Endometrial microvascular endothelial cells (primary cell): ENCODE measurements around the gene VNN1. TPM values are rescaled to one million over a fixed set of nuclear protein-coding genes. Genes with fewer than 3 reads are reported as not detected.

Source experiments
- in situ Hi-C: cut with HindIII; loops from 2 replicates; pipeline ENCODE4 v1.10.0; 2017; ENCODE audit warnings: low sequenced_read_pairs, low pct_unique_long_range_greater_than_20kb; ENCODE audit errors: inconsistent ontology term
- total RNA-seq: library from RNA; depleted of rRNA; stranded (reverse); fragments of >200 nt; gene quantifications from one replicate; pipeline ENCODE4 v1.2.3, GENCODE V29; 2015; ENCODE audit errors: inconsistent ontology term

The VNN1 gene, protein sequence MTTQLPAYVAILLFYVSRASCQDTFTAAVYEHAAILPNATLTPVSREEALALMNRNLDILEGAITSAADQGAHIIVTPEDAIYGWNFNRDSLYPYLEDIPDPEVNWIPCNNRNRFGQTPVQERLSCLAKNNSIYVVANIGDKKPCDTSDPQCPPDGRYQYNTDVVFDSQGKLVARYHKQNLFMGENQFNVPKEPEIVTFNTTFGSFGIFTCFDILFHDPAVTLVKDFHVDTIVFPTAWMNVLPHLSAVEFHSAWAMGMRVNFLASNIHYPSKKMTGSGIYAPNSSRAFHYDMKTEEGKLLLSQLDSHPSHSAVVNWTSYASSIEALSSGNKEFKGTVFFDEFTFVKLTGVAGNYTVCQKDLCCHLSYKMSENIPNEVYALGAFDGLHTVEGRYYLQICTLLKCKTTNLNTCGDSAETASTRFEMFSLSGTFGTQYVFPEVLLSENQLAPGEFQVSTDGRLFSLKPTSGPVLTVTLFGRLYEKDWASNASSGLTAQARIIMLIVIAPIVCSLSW
- total RNA-seq = 0.09 TPM

DNA sequence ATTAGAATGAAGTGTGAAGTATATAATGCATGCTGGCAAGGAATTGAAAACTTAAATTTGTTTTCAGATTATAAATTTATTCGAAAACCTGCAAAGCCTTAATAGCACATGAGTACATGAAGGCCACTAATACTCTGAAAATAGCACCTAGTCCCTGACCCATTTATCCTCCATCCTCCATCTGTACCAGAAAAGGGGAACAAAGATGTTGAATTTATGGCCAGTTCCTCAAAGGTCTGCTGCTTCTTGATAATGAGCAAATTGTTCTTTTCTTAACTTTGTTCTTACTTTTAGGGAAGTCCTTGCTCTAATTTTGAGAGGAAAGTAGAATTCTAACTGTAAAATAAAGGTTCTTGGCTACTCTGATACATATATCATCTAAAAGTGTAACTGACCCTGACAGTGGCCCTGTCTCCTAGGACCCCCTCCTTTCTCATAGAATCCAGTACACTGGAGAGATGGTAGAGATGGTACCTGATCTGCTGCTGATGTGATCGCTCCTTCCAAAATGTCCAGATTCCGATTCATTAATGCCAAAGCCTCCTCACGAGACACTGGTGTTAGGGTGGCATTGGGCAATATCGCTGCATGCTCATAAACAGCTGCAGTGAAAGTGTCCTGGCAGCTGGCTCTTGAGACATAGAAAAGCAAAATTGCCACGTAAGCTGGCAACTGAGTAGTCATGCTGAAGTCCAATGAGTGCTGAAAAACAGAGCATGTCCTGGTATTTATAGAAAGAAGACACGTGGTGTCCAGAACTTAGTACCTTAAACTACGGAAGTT lies at the start of gene VNN1:
TSS of gene VNN1 (minus strand) at position 704 of the 783 bp plus-strand sequence. CDS start at position 684, 20 bp downstream.
- in situ Hi-C loops = no loop called here

DNA sequence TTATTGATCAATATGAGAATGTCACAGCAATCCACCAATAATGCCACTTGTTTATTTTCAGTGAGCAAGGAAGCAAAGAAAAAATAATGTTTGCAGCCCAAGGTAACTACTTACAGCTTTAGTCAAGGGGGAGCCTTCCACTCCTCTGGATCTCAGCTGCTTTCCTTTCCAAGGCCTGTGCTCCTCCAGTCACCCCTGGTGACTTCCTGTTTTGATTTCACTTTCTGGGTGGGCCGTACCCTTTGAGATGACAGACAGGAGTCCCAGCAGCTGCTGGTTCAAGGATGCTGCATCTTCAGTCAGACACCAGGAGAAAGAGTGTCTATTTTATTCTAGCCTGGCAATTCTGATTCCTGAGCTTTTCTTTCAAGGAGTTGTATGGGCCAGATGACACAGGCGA lies 49.4 kb upstream of the VNN1 start:
- in situ Hi-C loops = no loop called here

DNA sequence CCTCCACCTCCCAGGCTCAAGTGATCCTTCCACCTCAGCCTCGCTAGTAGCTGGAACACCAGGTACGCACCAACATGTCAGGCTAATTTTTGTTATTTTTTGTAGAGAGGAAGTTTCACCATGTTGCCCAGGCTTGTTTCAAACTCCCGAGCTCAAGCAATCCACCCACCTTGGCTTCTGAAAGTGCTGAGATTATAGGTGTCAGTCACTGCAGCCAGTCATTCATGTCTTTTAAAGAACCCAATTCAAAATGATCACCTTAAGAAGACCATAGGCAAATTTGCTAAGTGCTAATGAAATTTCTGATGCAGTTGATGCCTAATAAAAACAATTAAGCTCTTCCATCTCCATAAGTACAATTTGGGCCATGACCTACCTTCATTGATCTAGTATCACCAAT lies 46.4 kb upstream of the VNN1 start:
- in situ Hi-C loops = no loop called here

DNA sequence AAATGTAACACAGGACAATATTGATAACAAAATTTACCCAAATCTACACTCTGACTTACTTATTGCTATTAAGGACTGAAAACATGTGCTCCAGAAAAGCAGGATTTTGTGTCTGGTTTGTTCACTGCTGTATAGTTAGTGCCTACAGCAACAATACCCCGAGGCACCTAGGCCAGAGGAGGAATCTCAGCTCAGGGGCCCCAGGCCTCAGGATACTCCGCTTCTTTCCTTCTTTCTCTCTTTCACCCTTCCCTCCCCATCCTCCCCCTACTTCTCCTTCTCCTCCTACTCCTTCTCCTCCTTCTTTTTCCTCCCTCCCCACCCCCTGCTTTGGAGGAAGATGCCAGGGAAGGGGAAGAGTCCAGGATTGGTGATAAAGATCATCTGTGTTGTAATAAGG lies 44.8 kb upstream of the VNN1 start:
- in situ Hi-C loops = no loop called here

DNA sequence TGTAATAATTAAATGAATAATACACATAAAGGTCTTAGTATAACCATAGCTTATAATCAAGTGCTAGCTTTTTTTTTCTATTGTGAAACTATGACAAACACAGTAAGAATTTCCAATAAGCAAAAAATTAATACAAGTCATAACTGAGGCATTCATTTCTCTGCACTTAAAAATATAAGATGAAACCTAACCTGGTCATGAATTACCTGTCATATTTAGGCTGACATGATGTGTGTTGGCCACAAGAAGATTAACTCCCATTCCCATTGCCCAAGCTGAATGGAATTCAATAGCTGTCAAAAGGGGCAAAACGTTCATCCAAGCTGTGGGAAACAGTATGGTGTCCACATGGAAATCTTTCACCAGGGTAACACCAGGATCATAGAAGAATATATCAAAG lies 38.4 kb upstream of the VNN1 start:
- in situ Hi-C loops = no loop called here

DNA sequence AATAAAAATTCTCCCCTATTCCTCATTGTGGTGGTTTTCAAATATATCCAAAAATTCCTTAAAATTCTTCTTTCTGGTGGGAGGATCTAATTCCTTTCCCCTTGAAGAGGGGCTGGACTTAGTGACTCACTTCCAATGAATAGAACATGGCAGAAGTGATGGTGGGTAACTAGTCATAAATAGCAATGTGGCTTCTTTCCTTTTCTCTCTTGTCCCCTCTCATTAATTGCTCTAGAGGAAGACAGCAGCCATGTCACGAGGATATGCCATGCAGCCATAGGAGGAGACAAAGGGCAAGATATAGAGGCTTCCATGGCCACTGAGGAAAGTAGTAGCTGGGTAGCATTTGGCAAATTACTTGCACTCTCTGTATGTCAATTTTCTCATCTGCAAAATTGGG lies 38.0 kb upstream of the VNN1 start:
- in situ Hi-C loops = no loop called here

DNA sequence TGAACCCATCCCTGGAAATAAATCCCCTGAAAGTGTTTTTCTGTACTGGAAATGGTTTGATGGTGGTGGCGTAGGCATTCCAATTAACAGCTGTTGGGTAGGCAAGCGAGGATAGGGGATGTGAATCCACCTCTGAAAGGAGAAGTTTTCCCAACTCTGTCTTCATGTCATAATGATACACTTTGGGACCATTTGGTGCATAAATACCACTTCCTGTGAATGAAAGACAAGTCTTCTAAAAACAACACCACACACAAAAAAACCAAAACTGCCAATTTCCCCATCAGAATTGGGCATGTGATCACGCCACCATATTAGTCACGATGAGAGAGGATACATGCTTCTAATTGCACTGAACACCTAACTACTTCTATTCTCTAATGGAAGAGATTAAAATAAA lies 37.5 kb upstream of the VNN1 start:
- in situ Hi-C loops = no loop called here

DNA sequence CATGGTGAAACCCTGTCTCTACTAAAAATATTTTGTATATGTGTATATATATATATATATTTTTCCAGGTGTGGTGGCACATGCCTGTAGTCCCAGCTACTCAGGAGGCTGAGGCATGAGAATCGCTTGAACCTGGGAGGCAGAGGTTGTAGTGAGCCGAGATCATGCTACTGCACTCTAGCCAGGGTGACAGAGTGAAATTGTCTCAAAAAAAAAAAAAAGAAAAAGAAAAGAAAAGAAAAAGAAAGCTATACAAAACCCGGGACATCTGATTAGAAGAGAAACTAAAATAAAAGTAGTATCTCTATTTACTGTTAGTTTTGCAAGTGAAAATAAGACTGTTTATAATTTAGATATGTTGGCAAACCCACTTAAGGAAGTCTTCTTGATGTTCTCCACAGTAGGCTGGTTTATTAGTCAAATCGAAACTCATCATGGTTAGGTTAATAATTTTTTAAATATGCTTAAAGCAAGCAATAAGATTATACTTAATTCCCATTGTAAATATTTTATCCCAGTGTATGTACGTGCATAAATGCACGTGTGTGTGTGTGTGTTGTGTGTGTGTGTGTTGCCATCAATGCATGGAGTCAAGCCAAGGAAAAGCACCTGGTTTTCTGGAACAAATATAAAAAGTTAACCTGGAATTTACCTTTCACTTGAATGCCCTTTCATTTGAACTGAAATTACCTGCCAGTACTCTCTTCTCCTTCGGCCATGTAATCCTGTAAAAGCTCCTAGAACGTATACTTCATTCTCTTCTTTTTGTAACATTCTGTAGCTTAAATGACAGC lies 36.8 kb upstream of the VNN1 start:
- in situ Hi-C loops = no loop called here

DNA sequence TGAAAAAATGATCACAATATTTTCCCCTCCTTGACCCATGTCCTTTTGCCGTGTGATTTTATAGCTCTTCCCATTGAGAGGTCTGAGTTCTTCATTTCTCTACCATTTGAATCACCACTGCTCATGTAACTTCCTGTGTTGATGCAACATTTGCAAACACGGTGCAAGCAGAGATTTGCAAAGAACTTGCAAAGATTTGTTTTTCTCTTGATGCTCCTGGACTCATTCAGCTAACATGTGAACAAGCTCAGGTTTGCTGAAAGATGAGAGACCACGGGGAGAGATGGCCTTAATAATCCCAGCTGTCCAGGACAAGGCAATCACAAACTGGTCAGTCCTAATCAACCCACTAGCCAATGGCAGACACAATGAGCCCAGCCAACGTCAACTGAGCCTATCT lies 35.3 kb upstream of the VNN1 start:
- in situ Hi-C loops = no loop called here

DNA sequence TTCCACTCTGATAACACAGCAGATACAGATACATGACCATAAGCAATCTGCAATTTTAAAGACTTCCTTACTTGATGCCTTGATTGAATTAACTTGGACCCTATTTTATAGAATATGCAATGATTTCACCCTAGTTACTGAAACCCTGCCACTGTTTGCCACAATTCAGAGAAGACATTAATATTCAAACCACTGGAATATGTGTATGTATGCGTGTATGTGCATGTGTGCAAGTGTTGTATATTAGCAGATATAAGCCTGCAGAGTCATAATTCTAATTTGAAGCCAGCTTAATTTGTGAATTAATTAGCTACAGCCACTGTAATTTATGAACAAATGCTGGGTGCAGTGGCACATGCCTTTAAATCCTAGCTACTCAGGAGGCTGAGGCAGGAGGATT lies 34.6 kb upstream of the VNN1 start:
- in situ Hi-C loops = no loop called here

DNA sequence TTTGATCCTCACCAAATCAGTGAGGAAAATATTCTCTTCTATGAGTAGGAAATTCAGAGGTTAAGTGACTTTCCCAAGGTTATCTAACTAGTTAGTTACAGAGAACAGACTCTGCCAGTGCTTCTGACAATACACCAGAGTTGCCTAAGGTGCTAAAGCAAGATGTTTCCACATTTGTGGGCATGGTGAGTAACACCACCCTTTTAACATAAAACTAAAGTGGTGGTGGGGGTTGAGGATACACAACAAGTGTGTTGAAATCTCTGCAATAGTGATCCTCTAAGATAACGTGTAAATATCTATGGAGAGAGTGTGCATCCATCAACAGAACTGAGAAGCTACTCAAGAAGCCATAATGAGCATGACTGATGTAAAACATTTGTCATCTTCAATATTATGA lies 32.2 kb upstream of the VNN1 start:
- in situ Hi-C loops = no loop called here

DNA sequence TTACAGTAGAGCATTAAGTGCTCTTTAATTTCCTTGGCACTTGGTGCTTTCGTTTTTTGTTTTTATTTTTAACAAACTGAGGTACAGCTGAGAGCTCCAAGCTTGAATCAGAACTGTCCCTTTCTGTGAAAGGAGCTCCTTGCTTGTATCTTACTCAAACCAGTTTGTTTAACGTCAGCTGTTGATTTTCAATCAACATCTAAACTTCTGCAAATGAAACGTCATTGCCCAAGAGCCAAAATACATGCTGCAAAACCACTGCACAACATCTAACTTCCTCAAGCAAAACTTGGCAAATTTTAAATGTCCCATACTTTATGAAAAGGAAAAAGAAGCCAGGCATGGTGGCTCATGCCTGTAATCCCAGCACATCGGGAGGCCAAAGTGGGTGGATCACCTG lies 28.6 kb upstream of the VNN1 start:
- in situ Hi-C loops = no loop called here

DNA sequence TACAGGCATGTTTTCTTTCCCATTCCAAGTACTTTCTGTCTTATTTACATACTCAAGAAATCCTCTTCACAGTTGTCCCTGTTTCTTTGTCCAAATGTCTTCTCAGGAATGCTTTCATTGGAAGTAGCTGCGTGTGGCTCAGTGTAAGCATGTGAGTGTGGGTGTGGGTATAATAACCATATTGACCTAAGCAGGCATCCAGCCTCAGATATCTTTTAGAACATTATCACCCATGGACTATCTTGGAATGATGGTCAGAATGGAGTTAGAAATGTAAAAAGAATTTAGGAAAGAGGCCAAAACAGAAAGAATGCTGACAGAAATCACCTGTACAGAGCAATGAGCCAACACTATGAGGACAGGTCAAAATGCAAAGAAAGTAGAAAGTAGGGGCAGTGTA lies 27.4 kb upstream of the VNN1 start:
- in situ Hi-C loops = no loop called here

DNA sequence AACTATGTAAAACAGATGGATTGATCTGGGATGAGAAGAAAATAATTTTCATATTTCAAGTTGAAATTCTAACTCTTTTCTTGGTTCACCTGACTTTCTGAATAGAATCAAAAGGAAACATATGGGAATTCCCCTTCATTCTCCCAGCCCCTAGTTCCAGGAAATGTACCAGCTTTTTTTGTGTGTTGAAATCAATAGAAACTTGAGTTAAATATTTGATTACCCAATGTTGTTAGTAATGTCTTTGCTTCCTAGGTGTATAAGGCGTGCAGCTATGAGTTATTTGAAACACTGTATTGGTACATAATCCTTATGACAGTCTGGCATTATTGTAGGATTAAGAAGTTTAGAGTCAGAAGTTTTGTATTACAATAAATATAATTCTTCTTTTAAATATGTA lies 22.4 kb upstream of the VNN1 start:
- in situ Hi-C loops = no loop called here

DNA sequence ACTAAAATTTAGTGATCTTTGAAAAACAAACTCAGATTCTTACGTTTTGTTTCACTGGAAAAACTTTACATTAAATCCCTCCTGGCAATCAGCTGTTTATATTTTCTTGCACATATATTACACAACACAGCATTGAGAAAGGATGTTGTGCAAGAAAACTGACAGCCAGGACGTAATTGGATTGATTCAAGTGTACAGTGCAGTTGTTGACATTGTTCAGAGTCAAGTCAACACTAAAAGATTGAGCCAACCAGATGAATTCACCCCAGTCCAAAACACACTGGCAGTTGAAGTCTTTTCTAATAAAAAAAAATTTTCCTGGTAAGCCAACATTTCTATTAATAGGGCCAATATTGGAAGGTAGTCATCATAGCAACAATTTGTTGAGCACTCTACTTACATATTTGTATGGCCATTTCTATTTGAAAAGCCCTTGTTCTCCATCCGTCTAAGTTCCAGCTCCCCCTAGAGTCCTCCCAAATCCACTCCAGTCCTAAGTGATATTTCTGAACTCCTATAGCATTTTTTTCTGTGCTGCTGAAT lies 20.9 kb upstream of the VNN1 start:
- in situ Hi-C loops = no loop called here

DNA sequence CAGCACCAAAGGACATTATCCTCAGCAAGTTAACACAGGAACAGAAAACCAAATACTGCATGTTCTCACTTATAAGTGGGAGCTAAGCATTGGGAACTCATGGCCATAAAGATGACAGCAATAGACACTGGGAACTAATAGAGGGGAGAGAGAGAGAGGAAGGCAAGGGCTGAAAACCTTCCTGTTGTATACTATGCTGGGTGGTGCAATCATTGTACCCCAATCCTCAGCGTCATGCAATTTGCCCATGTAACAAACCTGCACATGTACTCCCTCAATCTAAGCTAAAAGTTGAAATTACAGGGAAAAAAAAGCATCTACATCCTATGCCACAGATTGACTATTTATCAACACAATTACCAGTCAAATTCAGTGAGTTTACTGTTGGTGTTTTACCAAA lies 20.0 kb upstream of the VNN1 start:
- in situ Hi-C loops = no loop called here

DNA sequence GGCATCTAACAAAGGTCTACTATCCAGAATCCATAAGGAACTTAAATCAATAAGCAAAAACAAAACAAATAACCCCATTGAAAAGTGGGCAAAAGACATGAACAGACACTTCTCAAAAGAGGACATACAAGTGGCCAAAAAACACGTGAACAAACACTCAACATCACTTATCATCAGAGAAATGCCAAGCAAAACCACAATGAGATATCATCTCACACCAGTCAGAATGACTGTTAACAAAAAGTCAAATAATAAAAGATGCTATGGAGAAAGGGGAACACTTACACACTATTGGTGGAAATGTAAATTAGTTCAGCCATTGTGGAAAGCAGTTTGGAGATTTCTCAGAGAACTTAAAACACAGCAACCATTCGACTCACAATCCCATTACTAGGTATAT lies 19.4 kb upstream of the VNN1 start:
- in situ Hi-C loops = no loop called here

DNA sequence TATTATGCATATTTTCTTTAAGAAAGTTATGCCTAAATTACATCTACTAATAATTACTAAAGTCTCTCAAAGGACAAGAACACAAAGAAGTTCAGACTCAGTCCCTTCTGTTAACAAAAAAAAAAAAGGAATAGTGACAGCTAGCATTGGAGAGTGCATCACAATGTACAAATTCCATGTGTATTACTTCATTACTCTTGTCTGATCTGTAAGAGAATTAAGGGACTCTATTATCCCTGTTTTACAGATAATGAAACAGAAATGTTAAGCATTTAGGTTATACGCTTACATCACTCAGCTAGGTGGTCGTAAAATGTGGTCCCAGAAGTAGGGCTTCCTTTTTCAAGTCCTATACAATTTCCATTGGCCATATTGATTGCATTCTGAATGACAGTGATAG lies 17.2 kb upstream of the VNN1 start:
- in situ Hi-C loops = no loop called here

DNA sequence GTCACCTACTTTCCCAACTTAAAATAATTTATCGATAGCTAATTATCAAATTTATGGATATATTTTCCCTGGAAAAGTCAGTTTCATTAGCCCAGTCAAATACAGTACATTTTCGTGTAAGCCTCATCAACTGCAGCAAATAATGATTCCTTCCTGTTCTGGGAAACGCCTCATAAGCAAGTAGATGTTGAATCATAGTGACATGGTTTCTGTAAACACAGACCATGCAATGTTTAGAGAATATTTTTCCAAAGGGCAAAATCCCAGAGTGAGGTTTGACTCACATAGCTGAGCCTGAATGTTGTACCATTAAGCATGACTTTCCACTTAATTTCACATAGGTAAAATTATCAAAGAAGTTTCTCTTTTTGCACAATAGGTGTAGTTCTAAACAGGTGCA lies 16.7 kb upstream of the VNN1 start:
- in situ Hi-C loops = no loop called here
